ENCODE results near the gene TLCD3B.

The TLCD3B gene, protein sequence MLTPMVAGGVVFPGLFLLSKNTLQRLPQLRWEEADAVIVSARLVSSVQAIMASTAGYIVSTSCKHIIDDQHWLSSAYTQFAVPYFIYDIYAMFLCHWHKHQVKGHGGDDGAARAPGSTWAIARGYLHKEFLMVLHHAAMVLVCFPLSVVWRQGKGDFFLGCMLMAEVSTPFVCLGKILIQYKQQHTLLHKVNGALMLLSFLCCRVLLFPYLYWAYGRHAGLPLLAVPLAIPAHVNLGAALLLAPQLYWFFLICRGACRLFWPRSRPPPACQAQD

DNA sequence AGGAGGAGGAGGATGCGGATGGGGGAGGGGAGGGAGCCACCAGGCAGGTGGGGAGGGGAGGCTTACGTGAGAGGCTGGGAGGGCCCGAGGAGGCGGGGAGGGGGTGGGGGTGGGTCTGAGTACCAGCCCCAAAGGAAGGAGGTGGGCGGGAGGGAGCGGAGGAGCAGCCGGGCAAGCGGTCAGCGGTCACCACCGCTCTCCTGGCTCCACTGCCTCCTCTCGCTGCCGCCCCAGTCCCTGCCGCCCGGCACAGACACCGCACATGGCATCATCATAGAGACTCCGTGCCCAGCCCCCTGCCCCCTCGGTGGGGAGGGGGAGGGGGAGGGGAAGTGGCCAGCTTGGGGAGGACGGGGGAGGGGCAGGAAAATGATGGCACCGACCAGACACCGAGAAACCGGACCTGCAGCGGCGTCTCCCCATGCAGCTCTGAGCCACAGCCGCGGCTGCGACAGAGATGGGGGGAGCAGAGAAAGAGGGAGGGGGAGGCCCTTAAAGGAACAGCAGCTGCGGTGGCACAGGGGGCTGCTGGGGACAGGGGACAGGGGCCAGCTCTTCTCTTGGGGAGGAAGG, at the start of gene TLCD3B:
Gene TLCD3B, minus strand, starts transcription at position 431 of the 573 bp plus-strand sequence. CDS start 744 bp downstream, outside the sequence.
- DNase-seq (ENCODE audit: low read depth): no peak

DNA sequence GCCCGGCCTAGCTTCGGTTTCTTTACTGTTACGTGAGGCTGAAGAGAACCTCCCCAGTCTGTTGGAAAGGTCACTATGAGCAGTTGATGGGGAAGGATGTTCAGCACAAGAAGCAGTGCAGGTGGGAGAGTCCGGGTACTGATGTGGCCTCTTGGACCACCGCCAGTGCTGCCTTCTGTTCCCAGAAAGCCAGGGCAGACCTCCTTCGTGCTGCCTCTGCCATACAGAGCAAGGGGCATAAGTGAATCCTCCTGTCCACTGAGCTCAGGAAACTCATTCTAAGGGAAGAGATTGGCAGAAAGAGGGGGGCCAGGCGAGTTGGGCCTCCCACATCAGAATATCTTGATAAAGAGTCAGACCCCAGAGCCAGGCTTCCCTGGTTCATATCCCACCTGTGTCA, 48.4 kb upstream of the TLCD3B start:
- DNase-seq (ENCODE audit: low read depth): no peak

DNA sequence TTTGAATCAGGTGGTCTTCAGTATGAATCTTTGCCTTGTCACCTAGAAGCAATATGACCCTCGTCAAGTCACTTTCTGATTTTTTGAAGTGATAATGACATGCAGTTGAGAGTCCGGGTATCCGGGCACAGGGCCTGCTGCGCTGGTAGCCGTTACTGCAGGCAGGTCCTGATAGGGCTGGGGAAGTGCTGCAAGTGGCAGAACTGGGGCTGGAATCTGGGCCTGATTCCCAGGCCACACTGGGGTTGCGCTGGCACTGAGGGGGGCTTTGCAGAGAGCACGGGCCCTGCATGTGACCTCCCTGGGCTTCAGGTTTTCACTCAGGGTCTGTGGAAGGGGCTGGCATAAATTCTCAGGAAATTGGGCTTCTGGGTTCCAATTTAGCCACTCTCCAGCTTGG, 47.7 kb upstream of the TLCD3B start:
- no peak for DNase-seq (ENCODE audit: low read depth)

DNA sequence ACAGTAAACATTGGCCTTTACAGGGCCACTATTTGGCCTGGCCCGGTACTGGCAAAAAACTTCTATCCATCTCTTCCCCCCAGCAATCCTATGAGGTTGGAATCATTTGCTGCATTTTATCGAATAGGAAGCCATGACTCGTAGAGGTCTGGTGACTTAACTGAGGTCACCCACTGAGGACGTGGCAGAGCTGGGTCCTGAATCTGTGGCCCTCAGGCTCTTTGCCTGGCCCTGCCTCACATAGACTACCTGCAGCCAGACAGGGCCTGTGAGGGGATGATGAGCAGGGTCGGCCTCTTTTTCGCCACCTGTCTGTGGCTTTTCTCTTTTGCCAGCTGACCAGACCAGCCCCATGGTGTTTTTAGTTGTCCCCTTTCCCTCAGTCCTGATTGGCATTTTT, 46.6 kb upstream of the TLCD3B start:
- DNase-seq (ENCODE audit: low read depth): no peak

DNA sequence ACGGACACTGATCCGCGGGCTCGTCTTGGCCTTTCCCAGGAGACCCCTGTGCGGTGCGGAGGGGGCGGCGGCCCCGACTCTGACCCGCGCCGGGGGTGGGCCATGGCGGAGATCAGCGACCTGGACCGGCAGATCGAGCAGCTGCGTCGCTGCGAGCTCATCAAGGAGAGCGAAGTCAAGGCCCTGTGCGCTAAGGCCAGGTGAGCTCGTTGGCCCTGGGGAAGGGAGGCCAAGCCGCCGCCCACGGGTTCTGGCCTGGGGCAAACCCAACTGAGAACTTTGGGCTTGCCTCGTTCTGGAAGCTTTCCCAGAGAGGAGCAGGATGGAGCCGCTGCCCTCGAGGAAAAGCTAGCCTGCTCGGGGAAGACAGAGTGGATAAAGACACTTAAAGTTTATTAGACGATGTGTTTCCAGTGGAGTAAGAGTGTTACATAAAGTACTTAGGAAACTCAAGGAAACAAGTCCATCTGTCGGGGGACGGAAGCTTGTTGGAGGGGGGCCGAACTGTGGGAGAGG, 45.3 kb upstream of the TLCD3B start:
- no peak for DNase-seq (ENCODE audit: low read depth)

DNA sequence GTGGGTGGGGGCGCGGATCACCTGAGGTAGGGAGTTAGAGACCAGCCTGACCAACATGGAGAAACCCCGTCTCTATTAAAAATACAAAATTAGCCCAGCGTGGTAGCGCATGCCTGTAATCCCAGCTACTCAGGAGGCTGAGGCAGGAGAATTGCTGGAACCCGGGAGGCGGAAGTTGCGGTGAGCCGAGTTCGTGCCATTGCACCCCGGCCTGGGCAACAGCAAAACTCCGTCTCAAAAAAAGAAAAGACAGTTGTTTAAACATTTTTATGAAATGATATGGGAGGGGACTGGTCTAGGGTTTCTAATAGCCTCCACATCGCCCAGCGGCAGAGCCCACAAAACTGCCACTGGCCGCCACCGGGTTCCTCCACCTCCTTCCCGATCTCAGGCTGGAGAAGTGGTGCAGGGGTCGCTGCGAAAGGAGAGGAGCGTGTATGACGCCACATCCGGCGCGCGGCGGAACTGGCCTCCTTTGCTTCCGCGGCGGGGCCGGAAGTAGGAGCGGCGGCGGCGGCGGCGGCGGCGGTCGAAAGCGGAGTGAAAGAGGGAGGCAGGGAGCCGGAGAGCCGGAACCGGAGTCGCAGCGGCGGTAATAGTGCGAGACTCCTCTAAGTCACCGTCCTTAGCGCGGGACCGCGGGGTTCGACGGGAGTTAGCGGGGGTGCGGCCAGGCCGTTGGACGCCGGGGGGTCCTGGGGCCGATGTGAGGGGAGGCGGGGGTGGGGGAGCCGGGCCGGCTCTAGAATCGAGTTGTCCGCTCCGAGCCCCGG, 44.6 kb upstream of the TLCD3B start, which contains the start of gene PPP4C:
Gene PPP4C, plus strand, starts transcription at position 492 of the 773 bp plus-strand sequence. CDS start 384 bp downstream, outside the sequence.
- peak; percentile 46 for DNase-seq (ENCODE audit: low read depth)

DNA sequence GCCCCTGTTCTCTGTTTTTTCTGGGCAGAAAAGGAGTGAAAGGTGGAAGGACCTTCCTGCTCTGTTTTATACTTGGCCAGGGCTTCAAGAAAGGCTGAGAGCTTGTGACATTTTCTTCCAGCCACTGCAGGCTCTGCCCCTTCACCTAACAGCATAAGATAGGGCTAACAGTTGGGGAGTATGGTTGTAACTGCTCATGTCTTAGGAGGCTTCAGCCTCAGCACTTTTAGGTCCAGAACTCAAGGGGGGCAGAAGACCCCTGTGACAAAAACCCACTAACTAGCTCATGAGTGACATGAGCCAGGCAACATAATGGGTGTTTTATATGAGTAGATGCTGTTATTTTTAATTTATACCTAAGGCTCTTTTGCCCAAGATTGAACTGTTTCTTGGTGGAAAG, 39.4 kb upstream of the TLCD3B start:
- DNase-seq (ENCODE audit: low read depth): no peak

DNA sequence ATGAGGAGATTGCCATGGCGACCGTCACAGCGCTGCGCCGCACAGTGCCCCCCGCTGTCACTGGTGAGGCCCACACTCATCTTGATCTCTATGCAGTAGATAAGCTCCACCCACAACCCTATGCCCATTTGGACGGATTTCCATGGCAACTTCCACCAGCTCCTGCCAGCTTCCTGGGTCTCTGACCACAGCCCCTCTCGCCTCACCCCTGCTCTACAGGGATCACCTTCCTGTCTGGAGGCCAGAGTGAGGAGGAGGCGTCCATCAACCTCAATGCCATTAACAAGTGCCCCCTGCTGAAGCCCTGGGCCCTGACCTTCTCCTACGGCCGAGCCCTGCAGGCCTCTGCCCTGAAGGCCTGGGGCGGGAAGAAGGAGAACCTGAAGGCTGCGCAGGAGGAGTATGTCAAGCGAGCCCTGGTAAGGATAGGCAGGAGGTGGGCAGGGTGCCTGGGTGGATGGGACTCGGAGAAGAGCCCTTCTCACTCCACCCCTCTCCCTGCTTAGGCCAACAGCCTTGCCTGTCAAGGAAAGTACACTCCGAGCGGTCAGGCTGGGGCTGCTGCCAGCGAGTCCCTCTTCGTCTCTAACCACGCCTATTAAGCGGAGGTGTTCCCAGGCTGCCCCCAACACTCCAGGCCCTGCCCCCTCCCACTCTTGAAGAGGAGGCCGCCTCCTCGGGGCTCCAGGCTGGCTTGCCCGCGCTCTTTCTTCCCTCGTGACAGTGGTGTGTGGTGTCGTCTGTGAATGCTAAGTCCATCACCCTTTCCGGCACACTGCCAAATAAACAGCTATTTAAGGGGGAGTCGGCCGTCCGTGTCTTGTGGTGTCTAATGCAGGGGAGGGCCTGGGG, 38.8 kb upstream of the TLCD3B start:
- DNase-seq (ENCODE audit: low read depth): no peak

DNA sequence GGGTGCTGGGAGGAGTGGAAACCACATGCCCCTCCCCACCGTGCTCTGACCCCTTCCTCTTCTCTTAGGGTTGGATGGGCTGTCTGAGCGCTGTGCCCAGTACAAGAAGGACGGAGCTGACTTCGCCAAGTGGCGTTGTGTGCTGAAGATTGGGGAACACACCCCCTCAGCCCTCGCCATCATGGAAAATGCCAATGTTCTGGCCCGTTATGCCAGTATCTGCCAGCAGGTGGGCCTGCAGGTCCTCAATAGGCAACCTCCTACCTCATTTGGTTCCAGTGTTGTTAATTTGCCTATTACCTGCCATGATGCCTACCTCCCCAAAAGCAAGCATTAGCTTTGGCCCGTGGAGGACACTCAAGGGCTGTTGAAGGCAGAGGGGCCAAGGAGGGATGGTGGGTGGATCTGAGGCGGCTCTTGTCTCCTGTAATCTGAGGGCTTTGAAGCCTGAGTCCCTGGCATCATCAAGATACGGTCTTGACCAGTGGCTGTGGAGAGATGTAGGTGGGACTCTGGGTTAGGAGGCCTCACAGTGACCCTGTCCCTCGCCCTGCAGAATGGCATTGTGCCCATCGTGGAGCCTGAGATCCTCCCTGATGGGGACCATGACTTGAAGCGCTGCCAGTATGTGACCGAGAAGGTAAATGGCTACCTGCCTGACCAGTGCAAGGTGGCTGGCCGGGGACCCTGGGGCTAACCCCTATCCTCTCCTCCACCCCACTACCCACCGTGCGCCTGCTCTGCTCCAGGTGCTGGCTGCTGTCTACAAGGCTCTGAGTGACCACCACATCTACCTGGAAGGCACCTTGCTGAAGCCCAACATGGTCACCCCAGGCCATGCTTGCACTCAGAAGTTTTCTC, 37.9 kb upstream of the TLCD3B start:
- no peak for DNase-seq (ENCODE audit: low read depth)

DNA sequence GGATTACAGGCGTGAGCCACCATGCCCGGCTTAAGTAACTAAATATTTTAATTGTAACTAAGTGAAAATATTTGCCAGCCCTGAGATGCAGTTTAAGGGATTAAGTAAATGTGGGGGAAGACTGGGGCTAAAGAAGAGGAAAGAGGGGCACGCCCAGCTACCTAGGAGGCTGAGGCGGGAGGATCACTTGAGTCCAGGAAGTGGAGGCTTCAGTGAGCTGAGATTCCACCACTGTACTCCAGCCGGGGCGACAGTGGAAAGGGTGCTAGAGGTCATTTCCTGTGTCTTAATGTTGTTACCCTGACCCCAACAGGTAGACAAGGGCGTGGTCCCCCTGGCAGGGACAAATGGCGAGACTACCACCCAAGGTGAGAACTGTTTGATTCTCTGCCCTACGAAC, 37.3 kb upstream of the TLCD3B start:
- DNase-seq (ENCODE audit: low read depth): no peak

DNA sequence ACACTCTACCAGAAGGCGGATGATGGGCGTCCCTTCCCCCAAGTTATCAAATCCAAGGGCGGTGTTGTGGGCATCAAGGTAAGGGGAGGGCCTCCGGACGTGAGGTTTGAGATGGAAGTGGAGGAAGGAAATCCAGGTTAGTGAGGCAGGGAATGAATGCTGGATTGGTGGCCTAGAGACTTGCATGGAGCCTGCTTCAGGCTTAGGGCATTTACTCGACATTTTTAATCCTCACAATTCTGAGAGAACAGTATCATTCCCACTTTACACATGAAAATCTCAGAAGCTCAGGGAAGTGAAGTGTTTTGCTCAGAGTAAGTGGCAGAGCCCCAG, 36.5 kb upstream of the TLCD3B start:
- no peak for DNase-seq (ENCODE audit: low read depth)

DNA sequence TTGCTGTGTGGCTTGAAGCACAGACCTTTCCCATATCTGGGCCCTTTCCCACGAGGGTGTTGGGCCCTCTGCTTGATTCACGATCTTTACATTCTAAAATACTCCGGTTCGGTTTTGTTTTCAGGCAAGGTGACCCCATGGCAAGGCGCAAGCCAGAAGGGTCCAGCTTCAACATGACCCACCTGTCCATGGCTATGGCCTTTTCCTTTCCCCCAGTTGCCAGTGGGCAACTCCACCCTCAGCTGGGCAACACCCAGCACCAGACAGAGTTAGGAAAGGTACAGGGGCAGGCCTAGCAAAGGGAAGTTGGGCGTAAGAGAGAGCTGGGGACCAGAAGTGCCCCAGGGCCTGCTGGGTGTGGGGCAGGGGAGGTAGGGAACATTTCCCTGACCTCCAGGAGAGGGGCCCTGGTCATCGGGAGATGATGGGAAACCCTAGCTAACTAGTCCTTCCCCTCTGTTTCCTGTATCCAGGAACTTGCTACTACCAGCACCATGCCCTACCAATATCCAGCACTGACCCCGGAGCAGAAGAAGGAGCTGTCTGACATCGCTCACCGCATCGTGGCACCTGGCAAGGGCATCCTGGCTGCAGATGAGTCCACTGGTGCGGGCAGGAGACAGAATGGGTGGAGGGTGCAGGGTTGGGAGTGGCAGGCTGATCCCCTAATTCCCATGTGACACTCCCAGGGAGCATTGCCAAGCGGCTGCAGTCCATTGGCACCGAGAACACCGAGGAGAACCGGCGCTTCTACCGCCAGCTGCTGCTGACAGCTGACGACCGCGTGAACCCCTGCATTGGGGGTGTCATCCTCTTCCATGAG, 35.9 kb upstream of the TLCD3B start:
- no peak for DNase-seq (ENCODE audit: low read depth)

DNA sequence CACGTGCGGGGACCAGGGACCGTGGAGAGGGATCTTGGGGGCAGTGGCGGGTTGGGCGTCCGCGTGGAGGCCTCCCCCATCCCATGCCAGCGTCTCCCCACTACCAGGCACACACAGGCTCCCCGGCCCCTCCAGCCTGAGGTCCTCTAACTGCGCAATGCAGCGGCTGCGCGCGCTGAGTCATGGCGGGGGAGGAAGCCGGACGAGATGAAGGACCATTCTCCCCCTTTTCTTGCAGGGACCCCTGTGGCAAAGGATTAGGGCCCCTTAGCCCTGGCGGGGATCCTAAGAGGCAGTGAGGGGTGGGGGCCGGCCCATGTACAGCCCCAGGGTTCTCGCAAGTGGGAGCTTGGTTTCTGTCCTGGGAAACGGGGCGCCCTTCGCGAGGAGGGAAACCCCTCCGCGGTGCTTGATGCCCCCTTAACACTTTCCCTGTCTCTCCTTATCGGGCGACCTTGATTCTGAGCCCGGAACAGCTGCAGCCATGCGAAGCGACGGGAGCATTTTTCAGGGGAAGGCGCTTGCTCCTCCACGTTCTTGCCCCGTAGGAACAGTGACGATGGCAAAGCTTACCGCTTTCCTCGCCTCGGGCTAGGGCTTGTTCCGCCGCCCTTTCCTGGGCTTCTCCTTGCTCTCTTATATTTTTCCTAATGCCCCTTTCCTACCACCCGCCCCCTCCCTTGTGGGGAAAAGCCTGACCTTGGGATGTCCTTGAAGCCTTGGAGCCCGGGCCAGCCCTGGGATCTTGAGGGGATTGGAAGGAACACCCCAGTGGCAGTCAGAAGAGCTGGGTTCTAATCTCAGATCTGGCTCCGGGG, 35.1 kb upstream of the TLCD3B start:
- DNase-seq (ENCODE audit: low read depth): no peak

DNA sequence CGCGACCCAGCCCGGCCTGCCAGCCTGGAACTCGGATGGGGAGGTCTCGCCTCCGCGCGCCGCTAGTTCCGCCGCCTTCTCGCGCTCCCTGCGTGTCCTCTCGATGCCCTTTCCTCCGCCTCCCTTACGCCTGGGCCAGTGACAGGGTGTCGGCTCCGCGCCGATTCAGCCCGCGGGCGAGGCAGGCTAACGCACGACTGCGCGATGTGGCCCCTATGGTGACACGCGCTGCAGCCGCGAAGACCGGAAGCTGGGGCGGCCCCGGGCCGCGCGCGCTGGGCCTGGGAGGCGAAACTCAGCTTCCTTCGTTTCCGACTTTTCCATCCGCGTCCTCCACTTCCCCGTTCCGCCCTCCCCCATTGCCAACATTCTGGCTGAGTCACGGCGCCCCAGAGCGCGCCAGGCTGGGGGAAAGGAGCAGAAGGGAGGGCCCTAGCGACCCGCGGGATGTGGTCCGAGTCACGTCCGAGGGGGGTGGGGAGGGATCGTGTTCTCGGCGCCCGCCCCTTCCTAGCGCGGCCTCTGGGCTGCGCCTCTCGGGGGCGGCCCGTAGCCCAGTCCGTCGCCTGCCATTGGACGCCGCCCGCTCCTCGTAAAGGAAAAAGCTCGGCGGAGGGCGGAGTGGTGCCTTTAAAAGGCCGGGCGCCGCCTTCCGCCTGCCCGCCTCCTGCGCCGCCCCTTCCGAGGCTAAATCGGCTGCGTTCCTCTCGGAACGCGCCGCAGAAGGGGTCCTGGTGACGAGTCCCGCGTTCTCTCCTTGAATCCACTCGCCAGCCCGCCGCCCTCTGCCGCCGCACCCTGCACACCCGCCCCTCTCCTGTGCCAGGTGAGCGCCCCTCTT, 34.3 kb upstream of the TLCD3B start, which contains the start of gene ALDOA:
Gene ALDOA, plus strand, starts transcription at position 659 of the 841 bp plus-strand sequence. CDS start 1,138 bp downstream, outside the sequence.
- DNase-seq (ENCODE audit: low read depth): peak; percentile 91

DNA sequence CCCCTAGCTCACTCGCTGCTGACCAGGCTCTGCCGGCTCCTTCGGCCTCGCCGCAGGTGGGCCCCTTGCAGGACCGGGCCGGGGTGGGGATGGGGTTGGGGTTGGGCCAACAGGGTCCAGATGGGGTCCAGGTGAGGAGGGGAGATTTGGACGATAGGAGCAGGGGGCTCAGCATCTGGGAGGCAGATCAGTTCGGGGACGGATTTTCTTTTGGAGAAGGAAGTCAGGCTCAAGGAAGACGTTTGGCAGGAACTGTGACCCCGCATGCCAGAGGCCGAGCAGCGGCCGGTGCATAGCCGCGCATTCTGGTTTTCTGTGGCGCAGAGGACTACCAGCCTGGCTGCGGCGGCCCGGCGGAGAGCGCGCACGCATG, 33.6 kb upstream of the TLCD3B start:
- no peak for DNase-seq (ENCODE audit: low read depth)

DNA sequence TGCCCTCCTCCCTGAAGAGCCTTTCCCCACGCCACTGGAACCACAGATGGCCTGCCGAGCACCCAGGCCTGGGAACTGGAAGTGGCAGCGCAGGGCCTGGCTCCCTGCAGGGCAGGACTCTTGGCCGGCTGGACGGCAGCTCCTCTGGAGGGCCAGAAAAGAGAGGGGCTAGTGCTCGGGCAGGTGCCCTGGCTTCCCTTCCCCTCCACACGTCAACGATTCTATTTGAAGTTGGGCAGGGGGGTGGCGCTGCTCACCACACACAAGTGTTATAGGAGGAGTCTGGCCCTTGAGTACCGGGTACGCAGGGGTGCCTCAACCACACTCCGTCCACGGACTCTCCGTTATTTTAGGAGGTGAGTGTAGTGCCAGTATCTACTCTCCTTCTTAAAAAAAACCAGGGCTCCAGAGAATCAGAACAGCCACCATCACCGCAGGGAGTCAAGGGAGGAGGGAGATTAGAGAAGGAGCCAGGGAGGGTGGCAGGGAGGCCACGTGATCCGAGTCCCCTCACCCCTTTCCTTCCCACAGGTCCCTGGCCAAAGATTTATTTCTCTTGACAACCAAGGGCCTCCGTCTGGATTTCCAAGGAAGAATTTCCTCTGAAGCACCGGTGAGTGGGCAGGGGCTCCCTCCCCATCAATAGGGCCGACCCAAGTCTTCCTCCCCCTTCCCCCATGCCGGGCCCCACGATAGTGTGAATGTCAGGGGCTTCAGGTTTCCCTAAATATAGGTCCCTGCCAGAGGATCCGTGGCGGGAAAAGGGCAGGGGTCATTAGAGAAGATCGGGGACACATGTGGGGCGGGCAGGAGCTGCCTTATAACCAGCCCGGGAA, 33.0 kb upstream of the TLCD3B start:
- DNase-seq (ENCODE audit: low read depth): no peak

DNA sequence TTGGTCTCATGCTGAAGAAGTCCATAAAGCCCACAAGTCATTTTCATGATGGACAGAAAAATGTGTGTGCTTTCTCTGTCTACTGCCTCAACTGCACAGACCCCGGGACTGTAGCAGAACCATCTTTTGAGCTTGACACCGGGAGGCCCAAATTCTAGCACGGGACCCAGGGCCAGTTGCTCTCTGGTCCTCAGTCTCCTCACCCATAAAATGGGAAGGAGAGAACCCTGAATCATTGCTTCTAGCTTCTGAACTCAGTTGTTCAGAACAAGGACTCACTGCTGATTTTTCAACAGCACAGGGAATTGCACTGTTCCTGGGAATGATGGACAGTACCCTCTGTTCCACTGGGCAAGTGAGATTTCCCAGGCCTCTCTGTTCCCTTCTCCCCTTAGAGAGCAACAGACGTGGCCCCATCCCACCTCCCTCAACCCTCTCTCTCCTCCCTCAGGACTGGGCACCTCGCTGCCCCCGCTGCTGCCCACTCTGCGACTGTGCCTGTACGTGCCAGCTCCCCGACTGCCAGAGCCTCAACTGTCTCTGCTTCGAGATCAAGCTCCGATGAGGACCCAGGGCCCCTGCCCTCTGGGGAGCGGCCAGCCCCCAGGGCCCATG, 32.3 kb upstream of the TLCD3B start:
- no peak for DNase-seq (ENCODE audit: low read depth)
